Occipital lobe (tissue), 2 donors: ENCODE measurements around the gene PRSS50. TPM values are rescaled to one million over a fixed set of nuclear protein-coding genes. Genes with fewer than 3 reads are reported as not detected.

Experiments
- small RNA-seq: library from RNA; depleted of rRNA; stranded (forward); fragments of <200 nt; gene quantifications from one replicate; pipeline ENCODE3, GENCODE V24; 2014
- total RNA-seq: library from RNA; depleted of rRNA; stranded (reverse); fragments of >200 nt; gene quantifications from one replicate; pipeline ENCODE4 v1.2.3, GENCODE V29; 2014

Gene PRSS50
- total RNA-seq, 1 donor from 2014 or later = 0.31 TPM

Small RNAs within 50 kb of the gene (small RNA-seq; reads per million reads assigned to genes)
- not detected for gene PRSS45

Other genes starting within 250 kb of the PRSS50 start
- gene RTP3, start 219.9 kb downstream of the PRSS50 start, total RNA-seq = not detected
- gene LRRC2, start 151.6 kb downstream of the PRSS50 start, total RNA-seq = 7.8 TPM
- gene FAM240A, start 105.3 kb downstream of the PRSS50 start, total RNA-seq = not detected
- gene ALS2CL, start 24.2 kb downstream of the PRSS50 start, total RNA-seq = 3.9 TPM
- gene TMIE, start 16.5 kb downstream of the PRSS50 start, total RNA-seq = 2.5 TPM
- gene MYL3, start 145.6 kb upstream of the PRSS50 start, total RNA-seq = not detected
- 2.3 TPM for gene PTH1R, start 159.9 kb upstream of the PRSS50 start, total RNA-seq